Astrocyte of the cerebellum (primary cell): ENCODE data around the gene ETV1.

ENCODE experiments used
- DNase-seq: peaks from one replicate; pipeline ENCODE4 v3.0.0-alpha.2; 2011; ENCODE audit warnings: low read depth
- H3K4me3 ChIP-seq: 2 replicates; pipeline ENCODE4 v1.5.1; 2011; ENCODE audit warnings: mild to moderate bottlenecking, low read depth, low read length, moderate library complexity
- in situ Hi-C: cut with HindIII; loops from 2 replicates; pipeline ENCODE4 v1.10.0; 2017; ENCODE audit warnings: low sequenced_read_pairs
- TF ChIP-seq, protein P1 (sequence below): IDR thresholded peaks from 2 replicates; pipeline ENCODE4 v1.5.1; 2012; ENCODE audit warnings: low read length, low read depth, moderate library complexity, mild to moderate bottlenecking; ENCODE audit errors: missing control alignments

Gene ETV1

DNA sequence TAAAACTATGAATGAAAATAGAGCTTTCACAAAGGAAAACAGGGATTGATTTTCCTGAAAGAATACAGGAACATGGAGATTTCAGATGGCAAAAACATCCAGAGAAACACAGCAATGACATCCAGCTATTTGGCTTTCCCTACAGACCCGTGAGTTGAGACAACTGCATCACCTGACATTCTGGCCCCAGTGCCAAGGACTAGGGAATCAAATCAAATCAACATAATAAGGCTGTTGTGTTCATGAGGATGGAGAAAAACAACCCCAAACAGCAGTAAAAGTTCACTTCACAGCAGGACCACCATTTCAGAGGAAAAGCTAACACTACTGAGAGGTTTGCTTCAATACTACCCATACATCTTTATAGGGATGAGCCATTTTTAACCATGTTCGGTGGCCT, 25.5 kb downstream of the ETV1 start:
- TF ChIP-seq, protein P1, sequence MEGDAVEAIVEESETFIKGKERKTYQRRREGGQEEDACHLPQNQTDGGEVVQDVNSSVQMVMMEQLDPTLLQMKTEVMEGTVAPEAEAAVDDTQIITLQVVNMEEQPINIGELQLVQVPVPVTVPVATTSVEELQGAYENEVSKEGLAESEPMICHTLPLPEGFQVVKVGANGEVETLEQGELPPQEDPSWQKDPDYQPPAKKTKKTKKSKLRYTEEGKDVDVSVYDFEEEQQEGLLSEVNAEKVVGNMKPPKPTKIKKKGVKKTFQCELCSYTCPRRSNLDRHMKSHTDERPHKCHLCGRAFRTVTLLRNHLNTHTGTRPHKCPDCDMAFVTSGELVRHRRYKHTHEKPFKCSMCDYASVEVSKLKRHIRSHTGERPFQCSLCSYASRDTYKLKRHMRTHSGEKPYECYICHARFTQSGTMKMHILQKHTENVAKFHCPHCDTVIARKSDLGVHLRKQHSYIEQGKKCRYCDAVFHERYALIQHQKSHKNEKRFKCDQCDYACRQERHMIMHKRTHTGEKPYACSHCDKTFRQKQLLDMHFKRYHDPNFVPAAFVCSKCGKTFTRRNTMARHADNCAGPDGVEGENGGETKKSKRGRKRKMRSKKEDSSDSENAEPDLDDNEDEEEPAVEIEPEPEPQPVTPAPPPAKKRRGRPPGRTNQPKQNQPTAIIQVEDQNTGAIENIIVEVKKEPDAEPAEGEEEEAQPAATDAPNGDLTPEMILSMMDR, result no peak
- in situ Hi-C loops, result no loop called here
- H3K4me3 ChIP-seq, result no peak overlapping the region
- DNase-seq, result no peak

DNA sequence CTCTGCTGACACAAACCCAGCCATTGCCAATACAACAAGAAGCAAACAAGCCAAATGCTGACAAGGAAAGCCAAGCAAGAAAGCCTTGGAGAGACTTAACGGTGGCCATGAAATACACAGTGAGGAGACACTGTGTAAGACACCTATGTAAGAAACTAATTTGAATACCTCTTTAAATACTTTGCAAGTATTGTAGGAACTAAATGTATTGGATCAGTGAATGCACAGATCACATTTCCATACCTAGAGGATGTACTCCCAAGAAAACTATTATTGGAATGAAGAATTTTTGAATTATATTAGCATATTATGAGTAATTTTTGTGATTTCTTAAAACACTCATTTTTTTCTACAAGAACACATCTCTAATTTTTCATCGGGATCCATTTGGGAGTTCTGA, 34.0 kb downstream of the ETV1 start:
- in situ Hi-C loops, result no loop called here
- no peak for DNase-seq
- TF ChIP-seq, protein P1, result no peak
- no peak overlapping the region for H3K4me3 ChIP-seq

DNA sequence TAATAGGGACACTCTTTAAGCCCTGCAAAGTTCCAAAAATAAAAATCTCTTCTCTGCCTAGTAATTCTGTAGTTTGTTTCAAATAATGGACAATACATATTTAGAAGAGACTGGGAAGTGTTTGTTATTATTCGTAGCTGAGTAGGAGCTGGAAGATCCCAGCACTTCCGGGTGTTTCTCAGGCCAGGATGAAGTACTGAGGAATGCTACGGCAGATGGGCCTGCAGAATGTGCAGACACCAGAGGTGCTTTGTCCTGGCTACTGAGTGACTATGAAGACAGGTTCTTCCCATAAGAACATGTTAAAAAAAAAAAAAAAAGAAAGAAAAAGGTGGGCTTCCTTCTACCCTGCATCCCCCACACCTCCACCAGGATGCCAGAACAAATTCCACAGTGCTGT, 36.1 kb downstream of the ETV1 start:
- TF ChIP-seq, protein P1, result no peak
- in situ Hi-C loops, result no loop called here
- DNase-seq, result no peak
- H3K4me3 ChIP-seq, result no peak overlapping the region

DNA sequence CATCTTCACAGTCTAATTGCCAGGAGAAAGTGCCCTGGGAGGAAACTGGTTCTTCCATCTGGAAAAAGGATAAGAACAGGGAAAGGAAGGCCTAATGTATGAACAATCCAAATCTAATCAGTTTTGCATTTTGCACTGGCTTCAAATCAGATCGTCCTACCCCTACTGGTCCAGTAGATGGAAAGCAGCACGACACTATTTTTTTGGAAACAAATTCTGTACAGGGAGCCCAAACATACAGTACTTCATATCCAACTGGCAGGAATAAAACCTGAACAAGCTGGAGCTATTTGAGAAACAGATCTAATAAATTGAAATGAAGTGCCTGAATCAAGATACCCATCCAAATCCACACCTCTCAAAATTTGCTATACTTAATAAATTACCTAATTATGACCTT, 36.5 kb downstream of the ETV1 start:
- TF ChIP-seq, protein P1, result no peak
- DNase-seq, result no peak
- no peak overlapping the region for H3K4me3 ChIP-seq
- in situ Hi-C loops, result no loop called here

DNA sequence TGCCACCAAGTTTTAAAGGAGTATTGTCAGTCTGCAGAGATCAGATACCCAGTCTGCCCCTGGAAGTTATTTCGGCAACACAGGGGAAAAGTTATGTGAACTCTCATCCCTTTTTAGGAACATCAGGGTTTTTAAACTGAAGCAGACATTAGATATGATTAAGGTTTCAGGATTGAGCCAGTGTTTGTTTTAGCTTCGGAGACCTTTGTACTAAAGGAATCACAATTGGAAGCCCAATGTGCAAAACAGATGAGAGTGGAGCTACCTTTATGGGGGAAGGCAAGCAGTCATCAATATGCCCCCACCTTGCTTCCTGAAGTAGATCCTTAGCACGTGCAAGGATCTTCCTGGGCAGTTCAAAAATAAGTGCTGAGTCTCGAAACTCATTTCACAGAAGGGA, 39.5 kb downstream of the ETV1 start:
- in situ Hi-C loops, result no loop called here
- DNase-seq, result no peak
- no peak overlapping the region for H3K4me3 ChIP-seq
- TF ChIP-seq, protein P1, result no peak

DNA sequence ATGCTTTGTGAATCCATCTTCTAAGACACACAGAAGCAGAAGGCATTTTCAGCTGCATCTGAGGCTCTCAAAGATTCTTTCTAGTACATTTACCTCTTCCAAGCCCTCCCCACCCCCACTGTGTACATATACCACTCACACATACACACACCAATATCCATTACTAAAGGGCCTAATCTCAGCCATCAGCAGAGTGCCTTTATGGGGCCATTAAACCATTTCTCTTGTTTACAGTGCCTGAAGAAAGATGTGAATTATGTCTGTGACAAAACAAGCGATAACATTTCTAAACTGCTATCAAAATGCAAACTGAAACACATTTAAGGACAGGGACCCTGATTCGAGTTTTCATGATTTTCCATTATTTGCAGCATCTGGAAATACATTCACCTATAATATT, 40.0 kb downstream of the ETV1 start:
- TF ChIP-seq, protein P1, result no peak
- in situ Hi-C loops, result no loop called here
- no peak overlapping the region for H3K4me3 ChIP-seq
- DNase-seq, result no peak
